Hepatocyte (in vitro differentiated cells): Measurements from ENCODE around the gene ATOH8. TPM values are rescaled to one million over a fixed set of nuclear protein-coding genes. Genes with fewer than 3 reads are reported as not detected.
A peak's percentile ranks its signal among the peaks of the same experiment; 100 is the strongest.

Experiments used
- DNase-seq: peaks from one replicate; pipeline ENCODE4 v3.0.0-alpha.2; 2016; ENCODE audit warnings: low spot score
- H2AFZ ChIP-seq: fragments of 200-600 bp; sonication (generic); 2 replicates; pipeline ENCODE4 v1.6.0; 2016; ENCODE audit warnings: antibody characterized with exemption, mild to moderate bottlenecking
- H3K27ac ChIP-seq: fragments of 200-600 bp; sonication (generic); 2 replicates; pipeline ENCODE4 v1.5.1; 2016; ENCODE audit warnings: mild to moderate bottlenecking
- H3K27me3 ChIP-seq: fragments of 200-600 bp; sonication (generic); 2 replicates; pipeline ENCODE4 v1.6.1; 2016
- H3K36me3 ChIP-seq: fragments of 200-600 bp; sonication (generic); replicated peaks from 2 replicates; pipeline ENCODE4 v1.5.1; 2016; ENCODE audit warnings: low read depth; ENCODE audit not compliant: insufficient read depth
- H3K4me1 ChIP-seq: fragments of 200-600 bp; sonication (generic); 2 replicates; pipeline ENCODE4 v1.5.1; 2016; ENCODE audit warnings: mild to moderate bottlenecking, moderate library complexity; ENCODE audit not compliant: insufficient read depth
- H3K4me2 ChIP-seq: fragments of 200-600 bp; sonication (generic); 2 replicates; pipeline ENCODE4 v1.6.0; 2016
- H3K4me3 ChIP-seq: fragments of 200-600 bp; sonication (generic); 2 replicates; pipeline ENCODE4 v1.5.1; 2016; ENCODE audit warnings: mild to moderate bottlenecking
- H3K79me2 ChIP-seq: fragments of 200-600 bp; sonication (generic); 2 replicates; pipeline ENCODE4 v1.6.0; 2017; ENCODE audit warnings: mild to moderate bottlenecking
- H3K9me2 ChIP-seq: fragments of 200-600 bp; sonication (generic); replicated peaks from 2 replicates; pipeline ENCODE4 v1.6.0; 2017; ENCODE audit warnings: mild to moderate bottlenecking; ENCODE audit not compliant: insufficient read depth
- H3K9me3 ChIP-seq: fragments of 200-600 bp; sonication (generic); 2 replicates; pipeline ENCODE4 v1.5.1; 2016; ENCODE audit warnings: low read depth, mild to moderate bottlenecking
- H4K20me1 ChIP-seq: fragments of 200-600 bp; sonication (generic); 2 replicates; pipeline ENCODE4 v1.6.0; 2016; ENCODE audit warnings: mild to moderate bottlenecking; ENCODE audit not compliant: insufficient read depth, poor library complexity, severe bottlenecking
- CTCF ChIP-seq: fragments of 200-600 bp; sonication (generic); IDR thresholded peaks from 2 replicates; pipeline ENCODE4 v1.5.1; 2016; ENCODE audit warnings: antibody characterized with exemption, mild to moderate bottlenecking; ENCODE audit not compliant: poor library complexity
- EZH2 ChIP-seq: fragments of 200-600 bp; sonication (generic); IDR thresholded peaks from 2 replicates; pipeline ENCODE4 v1.6.1; 2016; ENCODE audit warnings: antibody characterized with exemption, mild to moderate bottlenecking, borderline replicate concordance
- EZH2phosphoT487 ChIP-seq: fragments of 200-600 bp; sonication (generic); IDR thresholded peaks from one replicate; pipeline ENCODE4 v1.6.1; 2018; ENCODE audit warnings: antibody characterized with exemption, mild to moderate bottlenecking, low read depth, moderate library complexity; ENCODE audit not compliant: unreplicated experiment, severe bottlenecking
- WGBS: methylation state at CpG from one replicate; pipeline ENCODE4 v1.1.6; 2016; ENCODE audit warnings: low lambda C conversion rate; ENCODE audit errors: missing lambda C conversion rate; 5-methylcytosine and 5-hydroxymethylcytosine counted together
- polyA plus RNA-seq: library from polyadenylated mRNA; unstranded; fragments of >200 nt; fragmentation: Nextera tagmentation; extraction: Ambion mirVana; gene quantifications from 2 replicates; pipeline ENCODE4 v1.2.1, GENCODE V29; 2016
- total RNA-seq: library from RNA; depleted of rRNA; stranded (reverse); fragments of >200 nt; gene quantifications from 2 replicates; pipeline ENCODE4 v1.2.3, GENCODE V29; 2014

ATOH8 gene
- total and polyA plus RNA-seq, 2 experiments from 2014 or later: 1.3 to 2.0 TPM

GRCh38 chr2:85741211-85741832 is 12.5 kb upstream of the ATOH8 start:
- Histone ChIP-seq H4K20me1 (no peaks in the 10 kb centered on the region), H3K4me3 (no peak overlapping the region), H3K27ac (peak overlapping the region; percentile 93), H3K36me3 (no peaks in the 10 kb centered on the region), H3K4me1 (peaks cover 37% of the 10 kb centered on the region), H2AFZ (no peak overlapping the region), H3K4me2 (peak overlapping the region; percentile 67), H3K27me3 (peaks cover 6% of the 10 kb centered on the region), H3K9me2 (no peaks in the 10 kb centered on the region), H3K9me3 (no peaks in the 10 kb centered on the region), H3K79me2 (no peaks in the 10 kb centered on the region)
- DNase-seq: no peak
- WGBS: 89% methylated on average over 9 of the region's 9 CpGs
- TF ChIP-seq EZH2 (no peak), EZH2phosphoT487 (no peak), CTCF (no peak)

- no peak overlapping the region for H3K4me3 ChIP-seq
- no peaks in the 10 kb centered on the region for H4K20me1 ChIP-seq
- peak overlapping the region; percentile 93 for H3K27ac ChIP-seq
- no peaks in the 10 kb centered on the region for H3K9me2 ChIP-seq
- 61% methylated on average over 19 of the region's 19 CpGs for WGBS
- no peaks in the 10 kb centered on the region for H3K9me3 ChIP-seq
- no peak overlapping the region for H2AFZ ChIP-seq
- peaks cover 12% of the 10 kb centered on the region for H3K27me3 ChIP-seq
- H3K4me2 ChIP-seq: peak overlapping the region; percentile 67
- peaks cover 37% of the 10 kb centered on the region for H3K4me1 ChIP-seq
- H3K79me2 ChIP-seq: no peaks in the 10 kb centered on the region
- no peak for TF ChIP-seq EZH2
- no peak for TF ChIP-seq CTCF
- no peak for TF ChIP-seq EZH2phosphoT487
- H3K36me3 ChIP-seq: no peaks in the 10 kb centered on the region
- DNase-seq: peak; percentile 67
Observed at GRCh38 chr2:85741833-85742455, 11.8 kb upstream of the ATOH8 start.

- WGBS: 91% methylated on average over 10 of the region's 10 CpGs
- H3K27me3 ChIP-seq: peaks cover 12% of the 10 kb centered on the region
- DNase-seq: peak; percentile 45
- TF ChIP-seq CTCF (no peak), EZH2 (no peak), EZH2phosphoT487 (no peak)
- H3K36me3 ChIP-seq: no peaks in the 10 kb centered on the region
- peak overlapping the region; percentile 67 for H3K4me2 ChIP-seq
- H3K27ac ChIP-seq: peak overlapping the region; percentile 91
- H3K4me1 ChIP-seq: peaks cover 37% of the 10 kb centered on the region
- H3K9me2 ChIP-seq: no peaks in the 10 kb centered on the region
- H3K9me3 ChIP-seq: no peaks in the 10 kb centered on the region
- no peaks in the 10 kb centered on the region for H3K79me2 ChIP-seq
- H4K20me1 ChIP-seq: no peaks in the 10 kb centered on the region
- no peak overlapping the region for H3K4me3 ChIP-seq
- no peak overlapping the region for H2AFZ ChIP-seq
Observed at GRCh38 chr2:85743304-85743978, 10.3 kb upstream of the ATOH8 start.
